Astrocyte of the spinal cord (primary cell): ENCODE data around the gene SIVA1.

Experiments used
- DNase-seq: peaks from one replicate; pipeline ENCODE4 v3.0.0; 2011; ENCODE audit warnings: low read depth, low spot score
- H3K4me3 ChIP-seq: 2 replicates; pipeline ENCODE4 v1.5.1; 2011; ENCODE audit warnings: low read depth, mild to moderate bottlenecking, low read length, moderate library complexity
- CTCF ChIP-seq: IDR thresholded peaks from 2 replicates; pipeline ENCODE4 v1.5.1; 2012; ENCODE audit warnings: low read depth, mild to moderate bottlenecking, low read length, inconsistent platforms
- in situ Hi-C: cut with HindIII; loops from 2 replicates; pipeline ENCODE4 v1.10.0; 2017; ENCODE audit warnings: low sequenced_read_pairs

SIVA1 gene

GRCh38 chr14:104786726-104787675 is 34.1 kb downstream of the SIVA1 start:
- in situ Hi-C loops = no loop called here
- no peak overlapping the region for H3K4me3 ChIP-seq
- TF ChIP-seq CTCF = no peak
- DNase-seq = no peak

GRCh38 chr14:104787736-104788135 is 34.8 kb downstream of the SIVA1 start:
- in situ Hi-C loops = no loop called here

GRCh38 chr14:104788161-104788818 is 35.3 kb downstream of the SIVA1 start:
- in situ Hi-C loops = no loop called here
- no peak for TF ChIP-seq CTCF
- DNase-seq = no peak
- no peak overlapping the region for H3K4me3 ChIP-seq

More at GRCh38 chr14:104787736-104788135, 34.8 kb downstream of the SIVA1 start:
- no peak for DNase-seq
- H3K4me3 ChIP-seq = no peak overlapping the region
- no peak for TF ChIP-seq CTCF

- no peak overlapping the region for H3K4me3 ChIP-seq
- DNase-seq = no peak
- in situ Hi-C loops = no loop called here
- no peak for TF ChIP-seq CTCF
Measured at GRCh38 chr14:104788873-104789663, 36.1 kb downstream of the SIVA1 start.

- TF ChIP-seq CTCF = no peak
- in situ Hi-C loops = no loop called here
- H3K4me3 ChIP-seq = no peak overlapping the region
- no peak for DNase-seq
Measured at GRCh38 chr14:104789752-104790743, 37.1 kb downstream of the SIVA1 start.
